Adrenal gland (tissue), 5 donors: Measurements from ENCODE around the gene THAP9.

ENCODE experiments used
- POLR2A ChIP-seq, 2 donors: fragments of 450-650 bp; IDR thresholded peaks; one replicate each; pipeline ENCODE4 v1.6.1; 2017; ENCODE audit warnings: antibody characterized with exemption in 2 of 2, mild to moderate bottlenecking in 2 of 2, moderate library complexity in 1 of 2
- TF ChIP-seq, protein P1 (sequence below), 6 experiments: fragments of 450-650 bp in 4 of 6; fragments of 200-600 bp in 2 of 6; sonication (generic) in 1 of 6; IDR thresholded peaks; 1 replicate in 5 of 6; 2 replicates in 1 of 6; pipeline versions ENCODE4 v1.5.1 to v1.8.0; 2016 to 2021; ENCODE audit warnings: antibody characterized with exemption in 6 of 6, mild to moderate bottlenecking in 2 of 6, moderate library complexity in 1 of 6
- donor health status: DM: no; HTN: no; CAD: no.

DNA sequence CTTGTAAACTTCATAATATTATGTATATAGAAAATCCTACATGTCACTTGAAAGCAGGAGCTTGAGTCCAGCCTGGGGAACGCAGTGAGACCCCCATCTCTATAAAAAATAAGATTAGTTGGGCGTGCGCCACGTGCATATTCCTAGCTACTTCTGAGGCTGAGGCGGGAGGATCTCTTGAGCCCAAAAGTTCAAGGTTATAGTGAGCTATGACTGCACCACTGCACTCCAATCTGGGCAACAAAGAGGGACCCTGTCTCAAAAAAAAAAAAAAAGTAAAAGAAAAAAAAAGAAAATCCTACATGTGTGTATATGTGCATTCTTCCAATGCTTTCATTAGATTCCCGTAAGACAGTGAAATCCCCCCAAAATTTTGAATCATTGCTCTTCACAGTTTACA is 11.2 kb upstream of the THAP9 start:
- TF ChIP-seq, protein P1, sequence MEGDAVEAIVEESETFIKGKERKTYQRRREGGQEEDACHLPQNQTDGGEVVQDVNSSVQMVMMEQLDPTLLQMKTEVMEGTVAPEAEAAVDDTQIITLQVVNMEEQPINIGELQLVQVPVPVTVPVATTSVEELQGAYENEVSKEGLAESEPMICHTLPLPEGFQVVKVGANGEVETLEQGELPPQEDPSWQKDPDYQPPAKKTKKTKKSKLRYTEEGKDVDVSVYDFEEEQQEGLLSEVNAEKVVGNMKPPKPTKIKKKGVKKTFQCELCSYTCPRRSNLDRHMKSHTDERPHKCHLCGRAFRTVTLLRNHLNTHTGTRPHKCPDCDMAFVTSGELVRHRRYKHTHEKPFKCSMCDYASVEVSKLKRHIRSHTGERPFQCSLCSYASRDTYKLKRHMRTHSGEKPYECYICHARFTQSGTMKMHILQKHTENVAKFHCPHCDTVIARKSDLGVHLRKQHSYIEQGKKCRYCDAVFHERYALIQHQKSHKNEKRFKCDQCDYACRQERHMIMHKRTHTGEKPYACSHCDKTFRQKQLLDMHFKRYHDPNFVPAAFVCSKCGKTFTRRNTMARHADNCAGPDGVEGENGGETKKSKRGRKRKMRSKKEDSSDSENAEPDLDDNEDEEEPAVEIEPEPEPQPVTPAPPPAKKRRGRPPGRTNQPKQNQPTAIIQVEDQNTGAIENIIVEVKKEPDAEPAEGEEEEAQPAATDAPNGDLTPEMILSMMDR (IDR thresholded peaks at IDR 0.05) = no peak
- no peak for TF ChIP-seq POLR2A (IDR thresholded peaks at IDR 0.05)
